HG02885 (cell line): ENCODE measurements around the gene GNAS-AS1.
"Not testable (repeated sequence)": the region's sequence is repeated elsewhere in the genome, so short reads cannot be mapped to it uniquely, and the experiment has no call there.

Experiments
- ATAC-seq: cut with Tn5 transposase; IDR thresholded peaks from one replicate; pipeline ENCODE4 v1.9.1; 2021; ENCODE audit warnings: mild to moderate bottlenecking; ENCODE audit not compliant: unreplicated experiment, poor library complexity

GNAS-AS1 gene

DNA sequence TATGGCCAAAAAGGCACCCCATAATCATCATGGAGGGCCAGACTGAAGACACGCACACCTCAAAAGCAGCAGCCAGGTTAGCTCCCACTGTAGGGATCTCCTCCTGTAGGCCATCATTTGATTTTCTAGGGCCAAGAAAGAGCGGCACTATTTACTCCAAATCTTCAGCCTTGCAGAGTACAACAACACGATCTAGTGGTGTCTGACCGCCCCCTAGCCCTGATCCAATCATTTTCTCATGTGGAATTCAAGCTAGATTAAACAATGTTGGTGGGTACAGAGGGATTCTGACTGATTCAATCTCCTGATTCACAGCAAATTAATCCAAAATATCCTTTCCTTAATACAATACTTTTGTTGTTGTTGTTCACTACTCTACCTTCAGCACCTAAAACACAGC lies 12.5 kb downstream of the GNAS-AS1 start:
- no peak for ATAC-seq

DNA sequence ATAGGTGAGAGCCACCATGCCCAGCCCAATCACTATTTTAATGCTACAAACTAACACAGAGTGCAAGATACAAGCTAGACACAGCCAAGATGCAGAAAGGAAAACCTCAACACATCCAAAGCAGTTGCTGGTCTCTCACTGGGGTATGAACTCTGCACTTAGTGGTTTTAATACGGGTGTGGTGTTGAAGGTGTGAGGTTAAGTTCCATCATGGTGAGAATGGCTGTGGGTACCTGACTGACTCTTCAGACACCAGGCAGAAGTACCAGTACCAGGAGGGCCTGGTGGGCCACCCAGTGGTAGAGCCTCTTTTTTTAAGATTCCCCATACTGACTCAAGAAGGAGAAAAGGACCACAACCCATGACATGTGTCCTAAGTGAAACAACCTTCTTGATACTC lies 13.0 kb downstream of the GNAS-AS1 start:
- ATAC-seq, result no peak

DNA sequence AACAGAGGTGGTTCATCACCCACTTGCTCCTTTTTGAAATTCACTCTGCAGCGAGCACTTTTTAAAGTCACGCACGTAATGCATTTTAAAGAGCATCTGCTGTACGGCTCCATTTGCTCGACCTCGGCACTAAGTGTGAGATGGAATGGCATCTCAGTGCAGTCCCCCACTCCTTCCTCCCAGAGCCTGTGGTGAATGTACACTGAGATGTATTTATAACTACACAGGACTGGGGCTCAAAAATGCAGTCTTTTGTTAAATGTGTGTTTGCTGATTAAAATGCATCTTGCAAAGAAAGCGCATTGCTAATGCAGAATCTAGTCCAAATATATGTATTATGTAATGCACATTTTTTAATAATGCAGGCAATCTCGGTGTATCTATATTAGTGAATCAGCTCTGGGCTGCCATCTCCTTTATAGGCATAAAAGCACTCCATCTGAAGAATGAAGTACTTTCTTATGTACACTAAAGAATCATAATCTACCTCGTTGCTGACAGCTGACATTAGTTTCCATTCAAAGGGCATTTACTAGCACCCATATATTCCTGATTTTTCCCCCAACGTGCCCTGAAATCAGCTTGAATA lies 14.0 kb downstream of the GNAS-AS1 start:
- no peak for ATAC-seq

DNA sequence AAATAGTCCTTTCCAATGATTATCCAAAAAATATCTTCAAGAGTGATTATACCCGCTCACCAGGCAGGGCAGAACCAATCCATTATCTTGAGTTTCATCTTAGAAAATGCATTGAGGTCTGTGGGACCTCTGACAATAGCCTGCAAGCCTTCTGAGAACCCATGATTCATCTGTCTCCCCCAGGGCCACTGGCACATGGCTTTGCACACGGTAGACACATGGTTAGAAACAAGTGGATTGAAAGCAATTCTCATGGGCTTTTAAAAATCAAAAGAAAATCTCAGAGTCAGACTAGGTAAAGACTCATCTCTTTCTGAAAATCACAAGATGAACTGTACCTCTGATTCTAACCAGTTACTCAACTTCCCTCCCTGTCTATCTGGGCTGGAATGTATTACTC lies 15.5 kb downstream of the GNAS-AS1 start:
- ATAC-seq, result no peak

DNA sequence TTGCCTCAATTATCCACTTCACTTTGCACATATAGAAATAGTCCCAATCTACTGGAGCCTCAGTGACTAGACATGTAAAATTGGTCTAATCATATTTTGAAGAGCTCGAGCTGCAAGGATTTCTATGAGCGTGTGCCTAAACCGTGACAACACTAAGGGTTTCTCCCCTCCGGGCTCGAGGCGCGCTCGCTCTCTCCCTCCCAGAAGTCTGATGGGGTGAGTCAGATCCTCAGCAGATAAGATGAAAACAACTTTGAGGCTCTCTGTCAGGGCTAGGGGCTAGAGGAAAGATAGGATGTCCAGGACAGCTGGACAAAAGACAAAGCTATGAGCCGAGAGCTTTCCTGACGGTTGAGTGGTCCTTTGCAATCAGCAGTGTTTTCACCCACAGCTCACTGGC lies 16.8 kb downstream of the GNAS-AS1 start:
- no peak for ATAC-seq

DNA sequence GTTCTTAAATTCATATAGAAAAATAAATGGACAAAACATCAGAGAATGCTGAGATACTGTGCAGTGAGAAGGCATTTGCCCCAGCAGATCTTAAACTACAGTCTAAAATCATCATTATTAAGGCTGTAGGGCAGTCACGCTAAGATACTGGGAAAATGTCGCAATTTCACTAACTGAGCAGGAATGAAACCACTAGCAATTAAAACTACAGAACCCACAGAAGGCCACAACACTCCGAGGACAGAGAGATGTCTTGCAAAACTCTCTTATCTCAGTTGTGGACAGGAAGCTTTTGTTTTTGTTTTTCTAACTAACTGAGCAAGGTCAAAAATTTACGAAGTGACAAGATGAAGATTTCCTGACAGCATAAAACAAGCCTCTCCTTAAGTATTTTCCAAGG lies 18.2 kb downstream of the GNAS-AS1 start:
- no peak for ATAC-seq

DNA sequence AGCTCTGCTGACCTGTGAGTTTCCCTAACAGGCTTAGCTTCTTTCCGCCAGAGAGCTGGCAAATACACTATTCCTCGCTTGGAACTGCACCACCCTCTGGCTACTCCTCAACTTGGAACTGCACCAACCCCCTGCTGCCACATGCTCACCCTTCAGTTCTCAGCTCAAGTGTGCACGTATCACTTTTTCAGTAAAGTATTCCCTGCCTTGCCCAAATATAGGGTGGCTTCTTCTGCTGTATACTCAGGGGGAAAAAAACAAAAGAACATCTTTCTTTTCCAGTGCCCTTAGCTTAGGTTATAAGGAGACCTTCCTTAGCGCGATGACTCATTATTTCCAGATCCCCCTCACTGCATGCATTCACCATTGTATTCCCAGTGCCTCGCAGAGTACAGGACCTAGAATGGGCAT lies 21.2 kb downstream of the GNAS-AS1 start:
- ATAC-seq, result no peak

DNA sequence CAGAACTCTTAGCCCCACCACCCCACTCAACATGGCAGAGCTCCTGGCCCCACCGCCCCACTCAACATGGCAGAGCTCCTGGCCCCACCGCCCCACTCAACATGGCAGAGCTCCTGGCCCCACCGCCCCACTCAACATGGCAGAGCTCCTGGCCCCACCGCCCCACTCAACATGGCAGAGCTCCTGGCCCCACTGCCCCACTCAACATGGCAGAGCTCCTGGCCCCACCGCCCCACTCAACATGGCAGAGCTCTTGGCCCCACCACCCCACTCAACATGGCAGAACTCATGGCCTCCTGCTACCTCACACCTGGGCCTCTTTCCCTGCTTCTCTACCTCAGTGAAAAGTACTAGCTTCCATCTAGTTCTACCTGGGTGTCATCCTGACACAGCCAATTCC lies 21.9 kb downstream of the GNAS-AS1 start:
- not testable (repeated sequence) for ATAC-seq

DNA sequence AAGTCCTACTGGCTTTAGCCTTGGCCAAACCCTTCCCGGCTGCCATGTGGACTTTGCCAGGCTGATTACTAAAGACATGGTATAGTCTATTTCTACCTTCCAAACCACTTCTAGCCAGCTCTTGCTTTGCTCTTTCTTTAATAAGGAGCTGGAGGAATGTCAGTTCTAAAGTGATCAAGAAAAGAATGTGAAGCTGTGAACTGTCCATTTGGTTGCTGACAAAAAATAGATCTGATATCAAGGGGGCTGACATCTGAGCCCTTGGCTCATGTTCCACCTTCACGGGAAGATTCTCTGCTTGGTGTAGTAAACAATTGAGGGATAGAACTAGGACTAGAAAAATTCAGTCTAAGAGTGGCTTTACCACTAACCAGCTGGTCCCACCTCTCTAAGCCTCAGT lies 22.6 kb downstream of the GNAS-AS1 start:
- ATAC-seq, result no peak

DNA sequence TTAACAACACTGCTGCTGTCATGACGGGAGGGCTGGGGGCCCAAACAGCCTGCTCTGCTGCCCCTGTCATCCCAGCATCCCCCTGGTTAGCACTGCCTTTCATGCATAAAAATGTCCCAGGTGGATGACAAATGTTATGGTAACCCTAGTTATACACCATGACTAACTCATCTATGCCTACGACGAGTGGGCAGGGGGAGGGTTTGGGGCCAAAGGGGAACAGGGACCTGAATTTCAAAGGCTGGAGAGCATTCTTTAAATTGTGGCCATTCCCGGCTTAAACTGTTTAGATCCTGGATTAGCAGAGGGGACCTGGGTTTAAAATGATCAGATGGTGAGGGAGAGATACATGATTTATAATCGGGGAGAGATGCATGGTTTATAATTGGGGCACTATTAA lies 24.4 kb downstream of the GNAS-AS1 start:
- no peak for ATAC-seq

DNA sequence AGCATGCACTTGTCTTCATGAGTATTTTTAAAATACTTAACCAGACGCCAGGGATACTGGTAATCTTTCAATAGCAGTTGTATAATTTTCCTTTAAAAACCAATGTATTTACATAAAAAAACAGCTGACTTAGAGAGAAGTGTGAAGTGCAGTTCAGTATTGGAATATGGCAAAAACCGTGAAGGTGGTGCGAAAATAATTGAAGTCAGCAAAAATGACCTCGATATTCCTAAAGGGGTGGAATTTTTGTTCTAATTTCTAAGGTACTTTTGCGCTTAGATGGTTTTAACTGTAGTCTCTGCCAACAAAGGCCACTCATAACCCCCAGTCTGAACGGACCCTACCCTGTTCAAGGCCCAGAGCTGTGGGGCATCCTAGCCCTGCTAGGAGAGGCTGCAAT lies 25.3 kb downstream of the GNAS-AS1 start:
- ATAC-seq, result no peak

DNA sequence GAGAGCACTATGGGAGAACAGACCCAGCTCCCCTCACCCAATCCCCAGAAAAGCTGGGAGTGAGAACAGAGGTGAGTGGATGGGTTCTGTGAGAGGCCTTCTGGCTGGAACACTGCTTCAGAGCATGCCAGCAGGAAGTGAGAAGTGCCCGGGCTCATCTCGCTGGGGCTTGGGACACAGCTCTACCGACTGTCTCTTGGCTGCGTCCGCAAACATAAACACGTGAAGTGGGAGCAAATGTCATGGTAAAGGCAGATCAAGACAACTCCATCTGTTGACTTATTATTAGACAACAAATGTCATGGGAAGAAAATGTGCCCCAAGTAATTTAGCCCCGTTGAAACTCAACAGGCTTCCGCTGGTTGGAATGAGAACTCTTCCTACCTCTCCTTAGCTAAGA lies 25.9 kb downstream of the GNAS-AS1 start:
- no peak for ATAC-seq

DNA sequence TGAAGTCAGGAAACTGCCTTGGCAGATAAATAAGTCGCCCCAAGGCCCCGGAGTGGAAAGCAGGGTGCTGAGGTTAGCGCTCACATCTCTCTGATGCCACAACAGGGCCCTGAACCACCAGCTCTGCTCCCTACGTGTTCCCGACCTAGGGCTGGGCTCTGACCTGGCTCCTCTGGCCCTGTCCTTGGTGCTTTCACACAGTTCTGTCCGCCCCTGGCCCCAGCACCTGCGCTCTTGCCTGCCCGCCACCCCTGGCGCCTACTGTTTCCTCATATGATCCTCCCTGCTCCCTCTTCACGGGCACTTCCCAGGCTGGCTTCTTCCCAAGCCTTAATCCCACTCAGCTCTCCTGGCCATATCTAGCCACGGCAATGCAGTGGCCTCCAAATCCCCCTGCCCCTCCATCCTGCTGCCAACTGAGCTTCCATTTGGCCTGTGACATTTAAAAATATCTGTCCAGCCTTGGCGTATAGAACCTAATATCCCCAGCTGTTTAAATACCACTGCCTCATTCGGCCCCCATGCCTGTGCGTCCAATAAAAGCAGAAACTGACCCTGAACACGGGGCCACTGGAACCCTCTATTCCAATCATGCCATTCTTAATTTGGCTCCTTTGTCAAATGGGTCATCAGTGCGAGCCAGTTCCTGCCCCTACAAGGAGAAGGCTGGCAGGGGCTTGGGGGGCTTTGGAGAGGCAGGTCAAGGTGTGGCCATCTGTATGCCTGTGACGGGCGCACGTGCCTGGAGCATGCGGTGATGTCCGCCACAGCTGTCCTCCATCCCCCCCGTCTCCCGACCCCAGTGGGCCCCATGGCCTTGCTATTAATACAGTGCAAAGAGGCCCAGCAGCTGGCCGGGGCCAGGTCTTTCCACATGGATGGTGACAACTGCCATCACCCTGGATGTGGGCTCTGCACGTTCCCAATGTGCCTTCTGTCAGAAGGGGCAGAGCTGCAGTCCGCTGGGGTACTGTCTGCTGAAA lies 27.7 kb downstream of the GNAS-AS1 start:
- ATAC-seq, result no peak

DNA sequence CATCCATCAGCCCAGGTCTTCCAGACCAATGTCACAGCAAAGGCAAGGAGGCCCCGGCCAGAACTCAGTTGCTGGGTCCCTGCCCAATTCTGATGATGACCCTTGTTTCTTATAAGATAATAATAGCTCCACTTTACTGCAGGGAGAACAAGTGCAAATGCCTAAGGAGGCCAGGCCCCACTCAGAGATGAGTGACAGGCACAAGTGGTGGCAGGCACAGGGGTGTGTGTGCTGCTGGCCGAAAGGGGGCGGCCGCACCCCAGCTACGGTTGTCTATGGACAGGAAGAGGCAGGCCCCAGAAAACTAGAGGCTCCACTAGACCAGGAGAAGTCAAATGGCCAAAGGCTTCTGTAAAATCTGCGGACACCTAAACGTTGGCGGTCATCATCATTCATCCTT lies 28.6 kb downstream of the GNAS-AS1 start:
- no peak for ATAC-seq

DNA sequence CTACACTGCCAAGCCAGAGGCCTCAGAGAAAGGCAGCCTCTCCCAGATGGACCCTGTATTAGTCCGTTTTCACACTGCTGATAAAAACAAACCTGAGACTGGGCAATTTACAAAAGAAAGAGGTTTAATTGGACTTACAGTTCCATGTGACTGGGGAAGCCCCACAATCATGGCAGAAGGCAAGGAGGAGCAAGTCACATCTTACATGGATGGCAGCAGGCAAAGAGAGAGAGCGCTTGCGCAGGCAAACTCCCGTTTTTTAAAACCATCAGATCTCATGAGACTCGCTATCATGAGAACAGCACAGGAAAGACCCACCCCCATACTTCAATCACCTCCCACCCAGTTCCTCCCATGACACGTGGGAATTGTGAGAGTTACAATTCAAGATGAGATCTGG lies 30.2 kb downstream of the GNAS-AS1 start:
- ATAC-seq, result not testable (repeated sequence)

DNA sequence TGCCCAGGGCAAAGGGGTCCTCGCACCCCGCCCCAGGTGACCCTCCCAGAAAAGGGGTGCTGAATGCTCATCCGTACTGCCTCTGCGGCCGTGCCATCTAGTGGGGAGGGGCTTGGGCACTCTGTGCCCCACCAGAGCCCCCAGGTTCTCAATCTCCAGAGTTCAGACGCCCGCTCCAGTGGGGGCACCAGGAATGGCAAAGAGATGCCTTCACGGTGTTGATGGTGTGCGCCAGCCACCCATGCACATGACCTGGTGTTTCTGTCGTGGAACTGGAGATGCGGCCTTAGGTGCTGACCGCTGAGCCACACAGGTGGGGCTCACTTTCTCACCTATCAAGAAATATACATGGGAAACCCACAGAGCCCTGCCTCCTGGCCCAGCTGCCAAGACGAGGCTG lies 30.8 kb downstream of the GNAS-AS1 start:
- no peak for ATAC-seq

DNA sequence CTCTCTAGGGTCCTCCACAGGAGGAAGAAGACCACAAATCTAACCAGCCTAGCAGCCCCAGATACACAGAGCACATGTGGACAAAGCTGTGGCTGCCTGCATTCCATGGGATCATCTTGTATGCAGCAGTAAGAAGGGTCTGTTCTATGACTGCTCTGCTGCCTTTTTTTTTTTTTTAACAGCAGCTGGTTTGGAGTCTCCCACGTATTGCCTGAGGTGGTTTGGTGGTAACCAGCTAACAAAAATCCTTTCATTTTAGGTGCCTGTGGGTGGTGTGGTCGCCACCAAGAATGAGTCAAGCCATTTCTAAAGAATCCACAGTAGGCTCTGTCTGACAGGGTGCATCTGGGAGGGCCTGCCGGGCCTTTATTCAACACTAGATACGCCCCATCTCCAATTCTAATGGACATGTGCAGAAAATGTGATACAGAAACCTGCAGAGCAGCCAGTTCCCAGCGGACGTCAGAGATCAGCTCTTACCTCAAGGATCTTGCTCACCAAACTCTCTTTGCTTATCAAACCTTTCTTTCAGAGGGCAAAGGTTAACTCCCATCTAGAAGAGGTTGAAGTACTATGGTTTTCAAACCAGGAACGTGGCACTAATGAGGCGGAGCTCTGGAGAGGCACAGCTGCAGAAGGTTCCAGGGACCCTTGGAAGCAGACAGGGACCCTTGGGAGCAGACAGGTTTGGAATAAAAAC lies 32.0 kb downstream of the GNAS-AS1 start:
- no peak for ATAC-seq

DNA sequence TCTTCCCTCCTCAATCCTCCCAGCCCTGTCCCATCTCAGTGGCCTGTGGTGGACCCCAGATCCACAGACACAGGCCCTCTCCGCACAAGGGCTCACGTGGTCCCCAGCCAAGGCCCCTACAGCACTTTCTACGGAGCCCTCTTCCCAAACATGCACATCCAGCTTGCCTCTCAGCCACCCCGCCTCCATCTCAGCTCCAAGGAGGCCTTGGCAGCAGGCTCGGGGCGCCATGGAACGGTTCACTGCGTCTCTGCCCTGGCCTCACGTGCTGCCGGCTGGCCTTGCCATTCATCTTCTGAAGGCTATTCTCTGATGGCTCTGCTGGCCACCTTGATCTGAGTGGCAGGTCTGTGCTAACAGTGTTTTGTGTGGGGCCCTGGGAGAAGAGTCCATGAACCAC lies 33.0 kb downstream of the GNAS-AS1 start:
- no peak for ATAC-seq

DNA sequence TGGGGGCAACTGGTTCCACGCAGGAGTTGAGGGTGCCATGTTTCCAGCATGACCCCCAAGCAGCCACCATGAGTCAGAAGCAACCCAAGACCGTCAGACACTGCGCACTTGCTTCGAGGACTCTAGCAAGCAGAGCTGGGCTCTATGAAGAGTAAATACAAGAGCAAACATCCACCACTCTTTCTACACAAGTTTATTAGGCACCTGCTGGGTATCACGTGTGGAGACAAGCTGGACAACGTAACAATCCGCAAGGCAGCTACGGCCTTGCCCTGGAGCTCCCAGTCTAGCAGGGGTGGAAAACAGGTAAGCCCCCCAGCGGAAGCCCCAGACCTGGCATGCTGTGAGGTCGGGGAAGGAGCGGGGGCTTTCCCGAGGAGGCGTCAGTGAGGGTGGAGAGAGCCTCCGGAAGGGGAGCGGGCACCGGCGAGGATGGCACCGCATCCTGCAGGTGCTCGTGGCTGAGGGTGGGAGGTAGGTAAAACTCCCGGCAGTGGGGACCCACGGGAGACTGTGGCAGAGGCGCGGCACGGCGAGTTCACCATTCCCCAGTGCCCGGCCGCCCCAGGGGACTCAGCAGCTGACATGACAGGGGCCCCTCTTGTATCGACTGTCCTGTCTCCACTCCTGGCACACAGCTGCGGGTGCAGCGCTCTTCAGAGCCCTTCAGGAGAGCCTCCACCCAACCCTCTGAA lies 33.6 kb downstream of the GNAS-AS1 start:
- ATAC-seq, result no peak

DNA sequence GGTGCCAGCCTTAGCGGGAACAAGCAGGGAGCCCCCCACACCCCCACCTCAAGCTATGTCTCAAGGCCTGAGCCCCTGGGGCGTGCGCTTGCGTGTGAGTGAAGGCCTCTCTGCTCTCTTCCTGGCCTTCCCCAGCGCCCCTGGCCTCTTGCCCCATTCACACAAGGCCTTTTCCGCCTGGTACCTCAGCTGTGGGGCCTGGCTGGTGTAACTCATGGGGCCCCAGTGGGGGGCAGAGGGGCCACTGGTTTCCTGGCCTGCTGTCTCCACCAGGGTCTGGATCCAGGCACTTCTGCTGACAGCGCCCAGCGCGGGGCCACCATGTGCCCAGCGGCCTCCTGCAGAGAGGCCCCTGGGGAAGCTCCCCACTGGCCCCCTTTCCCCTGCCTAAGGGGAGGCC lies 34.7 kb downstream of the GNAS-AS1 start:
- ATAC-seq, result no peak

DNA sequence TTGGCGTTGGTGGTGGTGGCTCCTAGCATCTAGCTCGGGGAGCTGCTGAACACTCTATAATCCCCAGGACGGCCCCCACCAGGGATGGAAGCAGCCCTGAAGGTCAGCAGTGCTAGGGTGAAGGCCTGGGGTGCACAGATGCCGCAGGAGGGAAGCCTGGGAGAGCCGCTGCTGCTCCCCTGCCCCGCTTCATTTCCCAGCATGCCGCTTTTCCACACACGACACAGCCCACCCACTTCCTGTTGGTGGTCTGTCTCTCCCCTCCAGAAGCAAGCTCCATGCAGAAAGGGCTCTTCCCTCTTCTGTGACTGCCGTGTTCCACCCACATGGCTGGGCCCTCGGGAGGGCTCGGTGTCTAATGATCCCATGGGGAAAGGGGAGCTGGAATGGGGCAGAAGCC lies 35.3 kb downstream of the GNAS-AS1 start:
- no peak for ATAC-seq
